MCF 10A (cell line): ENCODE data around the gene CACUL1. TPM values are rescaled to one million over a fixed set of nuclear protein-coding genes. Genes with fewer than 3 reads are reported as not detected.
"Not testable (repeated sequence)": the region's sequence is repeated elsewhere in the genome, so short reads cannot be mapped to it uniquely, and the experiment has no call there.

Experiments
- BruUV-seq: library from RNA; stranded (reverse); fragments of 400-500 nt; replicated peaks from 2 replicates; lab custom pipeline; 2021; lab: Mats Ljungman, UMichigan
- CTCF ChIA-PET: fragments of 300-600 bp; sonication (Branson Sonifier 250); formaldehyde crosslinking; extraction: SDS; loops from one replicate; lab custom pipeline; 2021; ENCODE audit warnings: antibody characterized with exemption, inconsistent platforms; lab: Yijun Ruan, JAX
- POLR2A ChIA-PET: fragments of 300-600, 350-650 bp; sonication (Branson Sonifier 250); formaldehyde crosslinking; extraction: SDS; loops from one replicate; lab custom pipeline; 2020; ENCODE audit warnings: antibody characterized with exemption, inconsistent platforms; lab: Yijun Ruan, JAX
- DNase-seq: peaks from one replicate; pipeline ENCODE4 v3.0.0-alpha.2; 2018; ENCODE audit not compliant: unreplicated experiment
- H3K27ac Mint-ChIP-seq: one replicate; pipeline ENCODE4 v1.8.0; 2022; ENCODE audit warnings: mild to moderate bottlenecking, low read depth, mixed read lengths; ENCODE audit not compliant: unreplicated experiment
- H3K27me3 Mint-ChIP-seq: one replicate; pipeline ENCODE4 v1.8.0; 2022; ENCODE audit warnings: mixed read lengths; ENCODE audit not compliant: insufficient read depth, unreplicated experiment
- H3K36me3 Mint-ChIP-seq: one replicate; pipeline ENCODE4 v1.8.0; 2022; ENCODE audit warnings: mild to moderate bottlenecking, moderate library complexity, mixed read lengths; ENCODE audit not compliant: insufficient read depth, unreplicated experiment
- H3K4me1 Mint-ChIP-seq: one replicate; pipeline ENCODE4 v1.8.0; 2022; ENCODE audit warnings: mixed read lengths; ENCODE audit not compliant: insufficient read depth, unreplicated experiment
- H3K4me3 Mint-ChIP-seq: one replicate; pipeline ENCODE4 v1.8.0; 2022; ENCODE audit warnings: mild to moderate bottlenecking, moderate library complexity, mixed read lengths; ENCODE audit not compliant: unreplicated experiment
- H3K9me3 Mint-ChIP-seq: one replicate; pipeline ENCODE4 v1.8.0; 2022; ENCODE audit warnings: mixed read lengths; ENCODE audit not compliant: unreplicated experiment
- CTCF ChIP-seq: fragments of 200-600 bp; IDR thresholded peaks from one replicate; pipeline ENCODE4 v1.8.0; 2022; ENCODE audit warnings: antibody characterized with exemption, mild to moderate bottlenecking; ENCODE audit not compliant: unreplicated experiment
- intact Hi-C: fragments of 100-400 bp; cut with micrococcal nuclease; formaldehyde crosslinking; loops from 2 replicates; pipeline ENCODE4 v1.14.1; 2022
- total RNA-seq: library from RNA; stranded (reverse); gene quantifications from 2 replicates; pipeline ENCODE4 v1.2.3, GENCODE V29; 2022

Gene CACUL1
- total RNA-seq, 1 experiment from 2014 or later: 45.9 TPM

- no peaks in the 10 kb centered on the region for H3K9me3 Mint-ChIP-seq
- no peak overlapping the region for H3K4me3 Mint-ChIP-seq
- peaks cover 13% of the 10 kb centered on the region for H3K36me3 Mint-ChIP-seq
- CTCF ChIA-PET: interaction anchor here (0.6 to 0.7 kb wide), 3 partner anchors 8 to 199 kb away, joined by 3 read pairs; no protein-coding TSS in a partner anchor
- TF ChIP-seq CTCF: no peak
- POLR2A ChIA-PET: interaction anchor here (1.0 kb wide), 1 partner anchor 17 kb away, joined by 6 read pairs; no protein-coding TSS in a partner anchor
- no peak overlapping the region for H3K27ac Mint-ChIP-seq
- no peaks in the 10 kb centered on the region for H3K27me3 Mint-ChIP-seq
- no peak for DNase-seq
- intact Hi-C loops: no loop called here
- H3K4me1 Mint-ChIP-seq: no peaks in the 10 kb centered on the region
- no TSS peak for BruUV-seq
Measured at GRCh38 chr10:118672153-118672552, 82.6 kb downstream of the CACUL1 start.

- DNase-seq, H3K4me1 Mint-ChIP-seq, H3K27ac Mint-ChIP-seq, H3K9me3 Mint-ChIP-seq, H3K27me3 Mint-ChIP-seq, H3K4me3 Mint-ChIP-seq, BruUV-seq, intact Hi-C loops: not testable (repeated sequence)
- H3K36me3 Mint-ChIP-seq: peaks cover 13% of the 10 kb centered on the region
- POLR2A ChIA-PET: interaction anchor here (1.0 kb wide), 1 partner anchor 18 kb away, joined by 6 read pairs; no protein-coding TSS in a partner anchor
- CTCF ChIA-PET: interaction anchor here (0.7 kb wide), 1 partner anchor 9 kb away, joined by 3 read pairs; no protein-coding TSS in a partner anchor
Measured at GRCh38 chr10:118671221-118671620, 83.5 kb downstream of the CACUL1 start.

- ChIA-PET POLR2A (no interaction called here), CTCF (interaction anchor here (1.6 kb wide), 1 partner anchor 90 kb away, joined by 3 read pairs; no protein-coding TSS in a partner anchor)
- H3K9me3 Mint-ChIP-seq: no peaks in the 10 kb centered on the region
- TF ChIP-seq CTCF: no peak
- no peaks in the 10 kb centered on the region for H3K4me1 Mint-ChIP-seq
- no peaks in the 10 kb centered on the region for H3K27me3 Mint-ChIP-seq
- intact Hi-C loops: no loop called here
- no peak for DNase-seq
- H3K4me3 Mint-ChIP-seq: no peak overlapping the region
- no peak overlapping the region for H3K27ac Mint-ChIP-seq
- BruUV-seq: no TSS peak
- H3K36me3 Mint-ChIP-seq: peaks cover 13% of the 10 kb centered on the region
Measured at GRCh38 chr10:118670472-118671124, 84.2 kb downstream of the CACUL1 start.

GRCh38 chr10:118669835-118670234, 84.9 kb downstream of the CACUL1 start:
- BruUV-seq: no TSS peak
- CTCF ChIA-PET: interaction anchor here (0.6 to 1.6 kb wide), 2 partner anchors 89 to 100 kb away, joined by 3 read pairs; no protein-coding TSS in a partner anchor
- no peak for DNase-seq
- no peaks in the 10 kb centered on the region for H3K27me3 Mint-ChIP-seq
- peaks cover 10% of the 10 kb centered on the region for H3K36me3 Mint-ChIP-seq
- TF ChIP-seq CTCF: no peak
- no peak overlapping the region for H3K27ac Mint-ChIP-seq
- intact Hi-C loops: no loop called here
- POLR2A ChIA-PET: interaction anchor here (1.5 kb wide), 1 partner anchor 100 kb away, joined by 4 read pairs; no protein-coding TSS in a partner anchor
- H3K4me1 Mint-ChIP-seq: no peaks in the 10 kb centered on the region
- no peak overlapping the region for H3K4me3 Mint-ChIP-seq
- no peaks in the 10 kb centered on the region for H3K9me3 Mint-ChIP-seq
